T-helper 2 cell treated with Interferon-gamma antibody and Interleukin-4, amounts not matched to agents 100 ng/mL and 5 ng/mL, for 36 hours (primary cell): ENCODE results near the gene TTC27. TPM values are rescaled to one million over a fixed set of nuclear protein-coding genes. Genes with fewer than 3 reads are reported as not detected.

Experiments used
- intact Hi-C: fragments of 100-400 bp; cut with micrococcal nuclease; formaldehyde crosslinking; loops from one replicate; pipeline ENCODE4 v1.15.1; 2023
- total RNA-seq: library from RNA; stranded (reverse); gene quantifications from 2 replicates; pipeline ENCODE4 v1.2.3, GENCODE V29; 2022

TTC27 gene
- total RNA-seq, 1 donor from 2014 or later, result 28.0 TPM

DNA sequence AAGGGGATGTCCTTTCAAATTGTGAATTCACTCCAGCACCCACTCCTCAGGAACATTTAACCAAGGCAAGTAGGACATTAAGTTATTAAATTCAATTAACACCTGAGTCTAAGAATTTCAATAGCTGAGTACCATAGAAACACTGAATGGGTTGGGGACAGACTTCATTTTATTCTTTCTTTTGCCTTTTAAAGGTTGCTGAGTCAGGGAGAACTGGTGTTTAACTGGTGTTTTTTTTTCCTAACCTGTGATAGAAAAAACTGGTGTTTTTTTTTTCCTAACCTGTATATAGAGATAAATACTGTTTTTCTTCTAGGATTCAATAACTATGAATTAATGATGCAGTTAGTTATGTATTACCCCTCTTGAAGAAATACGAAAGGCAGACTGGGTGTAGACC is 38.9 kb downstream of the TTC27 start:
- intact Hi-C loops, result no loop called here

- intact Hi-C loops, result no loop called here
Measured at GRCh38 chr2:32668254-32668653, 40.4 kb downstream of the TTC27 start.

DNA sequence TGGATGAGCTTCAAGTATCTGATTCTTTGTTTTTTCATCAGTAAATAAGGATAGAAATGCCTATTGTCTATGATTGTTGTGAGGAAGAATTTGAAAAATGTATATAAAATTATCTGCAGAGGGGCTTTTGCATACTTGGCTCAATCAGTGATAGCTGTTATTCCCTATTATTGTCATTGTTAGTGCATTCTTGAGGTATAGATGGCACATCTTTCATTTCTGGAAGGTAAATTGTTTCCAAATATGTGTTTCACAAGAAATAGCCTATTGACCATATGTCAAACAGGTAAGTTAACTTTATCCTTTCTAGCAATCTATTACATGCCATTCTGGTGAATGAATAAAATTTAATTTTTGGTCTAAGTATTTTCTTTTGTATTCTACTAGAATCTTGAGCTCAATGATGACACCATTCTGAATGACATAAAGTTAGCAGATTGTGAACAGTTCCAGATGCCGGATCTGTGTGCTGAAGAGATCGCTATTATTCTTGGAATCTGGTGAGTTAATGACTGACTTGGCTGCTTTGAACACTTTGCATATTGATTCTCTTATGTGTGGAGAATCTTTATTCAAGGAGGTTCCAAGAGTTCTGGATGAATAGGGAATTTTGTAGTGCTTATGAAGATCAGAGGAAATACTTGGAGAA is 44.2 kb downstream of the TTC27 start:
- intact Hi-C loops, result no loop called here

GRCh38 chr2:32678825-32679224 is 51.0 kb downstream of the TTC27 start:
- intact Hi-C loops, result no loop called here

GRCh38 chr2:32680942-32681341 is 53.1 kb downstream of the TTC27 start:
- intact Hi-C loops, result no loop called here

- intact Hi-C loops, result no loop called here
Measured at GRCh38 chr2:32683520-32684086, 55.8 kb downstream of the TTC27 start.

GRCh38 chr2:32688541-32688940 is 60.7 kb downstream of the TTC27 start:
- intact Hi-C loops, result no loop called here

DNA sequence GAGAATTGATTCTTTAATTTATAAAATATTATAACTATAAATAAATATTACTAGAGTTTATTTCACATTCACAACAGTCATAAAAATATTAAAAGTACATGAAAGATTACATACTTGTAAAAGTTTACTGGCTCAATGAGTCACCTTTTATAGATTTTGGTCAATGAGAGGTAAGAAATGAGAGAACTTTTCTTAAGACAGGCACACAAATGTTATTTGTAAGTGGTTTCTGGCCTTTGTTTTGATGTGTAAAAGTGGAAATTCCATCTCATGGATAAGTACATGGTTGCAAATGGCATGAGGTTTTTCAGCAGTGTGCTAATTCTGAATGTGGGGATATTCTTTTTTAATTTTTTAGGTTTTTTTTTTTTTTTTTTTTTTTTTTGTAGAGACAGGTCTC is 63.8 kb downstream of the TTC27 start:
- intact Hi-C loops, result no loop called here

GRCh38 chr2:32696439-32696838 is 68.6 kb downstream of the TTC27 start:
- intact Hi-C loops, result no loop called here

DNA sequence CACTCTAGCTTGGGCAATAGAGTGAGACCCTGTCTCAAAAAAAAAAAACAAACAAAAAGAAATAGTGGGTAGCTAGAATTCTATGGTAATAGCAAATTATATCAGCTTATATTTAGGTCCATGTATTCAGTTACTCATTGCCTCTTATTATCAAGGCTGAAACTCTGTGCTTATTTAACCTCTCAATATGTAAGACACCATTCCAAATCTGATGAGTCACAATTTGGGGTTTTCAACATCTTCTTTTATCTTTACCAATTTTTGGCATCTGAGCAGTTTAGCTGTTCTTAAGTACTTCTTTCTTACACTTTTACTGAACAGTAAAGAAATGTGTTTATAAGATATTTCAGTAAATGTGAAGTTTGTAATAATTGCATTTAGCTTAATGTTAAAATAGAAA is 69.3 kb downstream of the TTC27 start:
- intact Hi-C loops, result no loop called here

- intact Hi-C loops, result no loop called here
Measured at GRCh38 chr2:32699151-32699550, 71.3 kb downstream of the TTC27 start.

- intact Hi-C loops, result no loop called here
Measured at GRCh38 chr2:32701806-32702205, 74.0 kb downstream of the TTC27 start.

- intact Hi-C loops, result no loop called here
Measured at GRCh38 chr2:32702303-32703064, 74.6 kb downstream of the TTC27 start.

DNA sequence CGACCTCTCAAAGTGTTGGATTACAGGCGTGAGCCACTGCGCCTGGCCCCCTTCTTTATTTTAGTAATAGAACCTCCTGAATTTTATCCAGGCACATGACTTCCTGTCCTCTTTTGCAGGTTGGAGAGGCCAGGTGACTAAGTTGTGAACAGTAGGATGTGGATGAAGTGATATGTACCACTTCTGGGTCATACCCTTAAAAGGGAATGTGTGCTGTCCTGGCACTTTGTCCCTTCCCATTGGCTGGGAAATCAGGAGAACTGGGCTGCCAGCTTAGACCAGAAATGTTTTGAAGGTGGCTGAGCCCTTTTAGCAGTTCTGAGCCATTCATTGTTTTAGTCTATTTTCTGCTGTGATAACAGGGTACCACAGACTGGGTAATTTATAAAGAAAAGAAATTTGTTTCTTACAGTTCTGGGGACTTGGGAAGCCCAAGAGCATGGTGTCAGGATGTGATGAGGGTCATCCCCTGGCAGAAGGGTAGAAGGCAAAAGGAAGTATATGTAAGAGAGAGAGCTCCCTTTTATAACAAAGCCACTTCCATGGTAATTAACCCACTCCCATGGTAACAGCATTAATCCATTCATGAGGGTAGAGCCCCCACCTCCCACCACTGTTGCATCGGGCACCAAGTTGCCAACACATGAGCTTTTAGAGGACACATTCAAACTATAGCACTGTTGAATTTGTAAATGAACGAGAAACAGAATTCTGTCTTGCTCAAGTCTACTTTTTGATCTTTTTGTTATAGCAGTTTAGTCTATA is 79.1 kb downstream of the TTC27 start:
- intact Hi-C loops, result no loop called here

DNA sequence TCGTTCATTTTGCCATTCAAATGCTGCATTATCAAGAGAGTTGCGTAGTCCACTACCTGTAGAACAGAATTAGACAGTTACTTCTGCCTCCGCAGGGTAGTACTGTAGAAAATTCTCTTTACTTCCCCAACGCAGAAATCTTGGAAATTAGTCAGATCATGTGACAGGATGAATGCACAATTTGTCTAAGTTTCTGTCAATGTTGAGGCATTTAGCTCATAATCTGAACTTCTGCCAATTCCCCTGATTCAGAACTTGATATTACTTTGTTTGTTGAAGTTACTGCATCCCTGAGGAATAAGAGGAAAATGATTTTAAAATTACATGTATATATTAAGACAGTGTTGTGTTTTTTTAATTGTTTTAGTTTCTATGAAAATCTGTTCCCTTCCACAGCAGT is 83.4 kb downstream of the TTC27 start:
- intact Hi-C loops, result no loop called here

DNA sequence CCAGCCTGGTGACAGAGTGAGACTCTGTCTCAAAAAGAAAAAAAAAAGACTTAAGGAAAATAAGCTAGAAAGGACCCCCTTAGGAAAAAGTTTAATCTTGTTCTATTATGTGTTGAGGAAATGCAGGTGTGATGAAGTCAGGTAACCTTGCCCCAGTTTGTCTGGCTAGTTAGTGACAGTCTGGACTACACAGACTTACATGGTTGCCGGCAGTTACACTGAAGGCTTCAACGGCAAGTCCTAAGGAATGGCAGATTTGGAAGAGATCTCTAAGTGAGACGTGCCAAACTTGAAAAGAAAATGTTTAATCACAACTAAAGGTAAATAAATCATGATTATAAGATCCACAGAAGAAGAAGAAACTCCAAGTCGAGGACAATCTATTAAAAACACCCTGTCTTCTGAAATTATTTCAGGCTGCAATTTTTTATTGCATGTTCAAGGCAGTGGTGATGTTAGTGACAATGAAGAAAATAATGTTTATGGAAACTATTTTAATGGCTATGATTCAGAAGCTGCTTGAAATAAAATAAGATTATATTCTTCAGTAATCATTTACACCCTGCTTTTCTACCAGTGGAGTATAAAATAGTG is 84.2 kb downstream of the TTC27 start:
- intact Hi-C loops, result no loop called here

GRCh38 chr2:32712870-32713269 is 85.0 kb downstream of the TTC27 start:
- intact Hi-C loops, result no loop called here

GRCh38 chr2:32714521-32714920 is 86.7 kb downstream of the TTC27 start:
- intact Hi-C loops, result no loop called here

GRCh38 chr2:32715391-32715841 is 87.6 kb downstream of the TTC27 start:
- intact Hi-C loops, result no loop called here

DNA sequence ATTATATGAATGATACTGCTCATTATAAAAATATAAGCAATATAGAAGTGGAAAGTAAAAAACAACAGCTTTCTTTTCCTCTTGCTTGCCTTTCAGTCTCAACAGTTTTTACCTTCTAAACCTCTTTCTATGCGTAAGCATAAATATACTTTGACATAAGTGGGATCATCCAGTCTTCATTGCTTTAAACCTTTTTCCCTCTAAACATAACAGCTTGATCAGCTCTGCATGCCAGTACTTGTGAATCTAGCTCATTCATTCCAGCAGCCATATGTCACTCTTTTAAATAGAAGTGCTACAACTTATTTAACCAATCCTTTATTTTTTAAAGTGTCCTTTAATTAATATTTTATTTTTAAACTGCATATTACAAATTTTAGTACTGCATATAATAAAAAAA is 88.1 kb downstream of the TTC27 start:
- intact Hi-C loops, result no loop called here

GRCh38 chr2:32716598-32716997 is 88.7 kb downstream of the TTC27 start:
- intact Hi-C loops, result no loop called here

DNA sequence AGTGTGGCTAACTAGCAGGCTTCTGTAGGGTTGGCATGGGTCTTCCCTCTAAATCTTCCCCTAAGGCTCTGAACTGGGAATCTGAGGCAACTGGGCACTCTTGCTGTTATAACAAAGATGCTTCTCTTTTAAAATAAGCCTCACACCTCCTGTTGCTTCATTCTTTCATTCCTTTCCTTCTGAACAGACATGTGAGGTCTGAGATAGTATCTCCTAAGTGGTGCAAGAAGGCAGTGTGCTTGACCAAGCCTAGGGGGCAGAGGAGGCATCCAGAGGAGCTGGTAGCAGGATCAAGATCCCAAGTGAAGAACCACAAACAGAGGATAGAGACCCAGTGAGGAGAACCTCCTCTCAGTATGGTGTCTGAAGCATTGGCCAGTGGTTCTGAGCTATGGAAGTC is 90.9 kb downstream of the TTC27 start:
- intact Hi-C loops, result no loop called here
